ENCODE results near the gene ZNF197. TPM values are rescaled to one million over a fixed set of nuclear protein-coding genes. Genes with fewer than 3 reads are reported as not detected.
"Not testable (repeated sequence)": the region's sequence is repeated elsewhere in the genome, so short reads cannot be mapped to it uniquely, and the experiment has no call there.

The ZNF197 gene
- total RNA-seq (2014; rRNA removed; shearing (Covaris generic); ENCODE audit: low replicate concordance) = 11.7 and 12.5 TPM in 2 replicates

GRCh38 chr3:44624749-44625480 lies at the start of gene ZNF197:
Gene ZNF197, plus strand, starts transcription at chr3:44625036. Its CDS starts 4,119 bp downstream, at chr3:44629155.
- H3K4me2 ChIP-seq (ENCODE audit: low read depth, low read length, poor library complexity, severe bottlenecking) = peak within 1 kb of the TSS; percentile 87

GRCh38 chr3:44576613-44577012 lies 48.2 kb upstream of the ZNF197 start:
- Histone ChIP-seq H3K36me3 (ENCODE audit: insufficient read depth, low read length) (peaks cover 12% of the 10 kb centered on the region), H3K4me1 (ENCODE audit: low read length) (no peaks in the 10 kb centered on the region), H3K4me2 (ENCODE audit: low read depth, low read length, poor library complexity, severe bottlenecking) (no peak overlapping the region), H3K9me3 (ENCODE audit: low read length) (peaks cover 3% of the 10 kb centered on the region), H3K79me2 (ENCODE audit: low read length) (no peaks in the 10 kb centered on the region), H3K4me3 (ENCODE audit: low read length) (no peak overlapping the region), H3K27ac (ENCODE audit: low read length) (no peak overlapping the region), H2AFZ (ENCODE audit: low read length) (no peak overlapping the region), H3K27me3 (ENCODE audit: low read length) (no peaks in the 10 kb centered on the region), H4K20me1 (ENCODE audit: insufficient read depth, low read depth, low read length) (no peaks in the 10 kb centered on the region), H3K9ac (ENCODE audit: low read length) (no peak overlapping the region), H3K9me2 (replicated peaks; ENCODE audit: insufficient read depth, low read length) (no peaks in the 10 kb centered on the region)
- no peak for DNase-seq

More at GRCh38 chr3:44624749-44625480, at the start of gene ZNF197:
- Histone ChIP-seq H3K79me2 (ENCODE audit: low read length) (peaks cover 34% of the 10 kb centered on the region), H3K9ac (ENCODE audit: low read length) (peak within 1 kb of the TSS; percentile 80), H3K27ac (ENCODE audit: low read length) (no peak within 1 kb of the TSS), H2AFZ (ENCODE audit: low read length) (peak within 1 kb of the TSS; percentile 99), H3K4me3 (ENCODE audit: low read length) (peak within 1 kb of the TSS; percentile 74), H3K27me3 (ENCODE audit: low read length) (no peaks in the 10 kb centered on the region), H3K9me3 (ENCODE audit: low read length) (no peaks in the 10 kb centered on the region), H3K36me3 (ENCODE audit: insufficient read depth, low read length) (no peaks in the 10 kb centered on the region), H3K9me2 (replicated peaks; ENCODE audit: insufficient read depth, low read length) (no peaks in the 10 kb centered on the region), H4K20me1 (ENCODE audit: insufficient read depth, low read depth, low read length) (no peaks in the 10 kb centered on the region), H3K4me1 (ENCODE audit: low read length) (peaks cover 15% of the 10 kb centered on the region)
- peak; percentile 85 for DNase-seq

- H3K27me3 ChIP-seq (ENCODE audit: low read length); H3K9me2 ChIP-seq (replicated peaks; ENCODE audit: insufficient read depth, low read length); H3K27ac ChIP-seq (ENCODE audit: low read length); H3K9ac ChIP-seq (ENCODE audit: low read length); H3K79me2 ChIP-seq (ENCODE audit: low read length); H3K4me1 ChIP-seq (ENCODE audit: low read length); H4K20me1 ChIP-seq (ENCODE audit: insufficient read depth, low read depth, low read length); H3K4me3 ChIP-seq (ENCODE audit: low read length); DNase-seq; H3K4me2 ChIP-seq (ENCODE audit: low read depth, low read length, poor library complexity, severe bottlenecking); H3K9me3 ChIP-seq (ENCODE audit: low read length); H2AFZ ChIP-seq (ENCODE audit: low read length); H3K36me3 ChIP-seq (ENCODE audit: insufficient read depth, low read length): not testable (repeated sequence)
These were observed 47.4 kb upstream of the ZNF197 start for GRCh38 chr3:44577354-44577952.

GRCh38 chr3:44578316-44578715 lies 46.5 kb upstream of the ZNF197 start:
- not testable (repeated sequence) for H3K4me2 ChIP-seq (ENCODE audit: low read depth, low read length, poor library complexity, severe bottlenecking); H3K9me3 ChIP-seq (ENCODE audit: low read length); H3K4me1 ChIP-seq (ENCODE audit: low read length); H3K9ac ChIP-seq (ENCODE audit: low read length); H4K20me1 ChIP-seq (ENCODE audit: insufficient read depth, low read depth, low read length); H2AFZ ChIP-seq (ENCODE audit: low read length); H3K9me2 ChIP-seq (replicated peaks; ENCODE audit: insufficient read depth, low read length); H3K79me2 ChIP-seq (ENCODE audit: low read length); H3K27me3 ChIP-seq (ENCODE audit: low read length); DNase-seq; H3K27ac ChIP-seq (ENCODE audit: low read length); H3K36me3 ChIP-seq (ENCODE audit: insufficient read depth, low read length); H3K4me3 ChIP-seq (ENCODE audit: low read length)

- not testable (repeated sequence) for H3K27me3 ChIP-seq (ENCODE audit: low read length); H3K9me2 ChIP-seq (replicated peaks; ENCODE audit: insufficient read depth, low read length); H3K9ac ChIP-seq (ENCODE audit: low read length); H4K20me1 ChIP-seq (ENCODE audit: insufficient read depth, low read depth, low read length); H3K27ac ChIP-seq (ENCODE audit: low read length); H3K36me3 ChIP-seq (ENCODE audit: insufficient read depth, low read length); H2AFZ ChIP-seq (ENCODE audit: low read length); DNase-seq; H3K4me2 ChIP-seq (ENCODE audit: low read depth, low read length, poor library complexity, severe bottlenecking); H3K79me2 ChIP-seq (ENCODE audit: low read length); H3K4me3 ChIP-seq (ENCODE audit: low read length); H3K4me1 ChIP-seq (ENCODE audit: low read length); H3K9me3 ChIP-seq (ENCODE audit: low read length)
These were observed 45.8 kb upstream of the ZNF197 start for GRCh38 chr3:44578924-44579515.

- H3K79me2 ChIP-seq (ENCODE audit: low read length); H3K36me3 ChIP-seq (ENCODE audit: insufficient read depth, low read length); H2AFZ ChIP-seq (ENCODE audit: low read length); DNase-seq; H3K4me2 ChIP-seq (ENCODE audit: low read depth, low read length, poor library complexity, severe bottlenecking); H4K20me1 ChIP-seq (ENCODE audit: insufficient read depth, low read depth, low read length); H3K9me2 ChIP-seq (replicated peaks; ENCODE audit: insufficient read depth, low read length); H3K27me3 ChIP-seq (ENCODE audit: low read length); H3K27ac ChIP-seq (ENCODE audit: low read length); H3K9me3 ChIP-seq (ENCODE audit: low read length); H3K9ac ChIP-seq (ENCODE audit: low read length); H3K4me1 ChIP-seq (ENCODE audit: low read length); H3K4me3 ChIP-seq (ENCODE audit: low read length): not testable (repeated sequence)
These were observed 45.1 kb upstream of the ZNF197 start for GRCh38 chr3:44579749-44580148.

- H3K9ac ChIP-seq (ENCODE audit: low read length); H3K4me1 ChIP-seq (ENCODE audit: low read length); H3K27me3 ChIP-seq (ENCODE audit: low read length); H2AFZ ChIP-seq (ENCODE audit: low read length); DNase-seq; H3K79me2 ChIP-seq (ENCODE audit: low read length); H3K27ac ChIP-seq (ENCODE audit: low read length); H3K36me3 ChIP-seq (ENCODE audit: insufficient read depth, low read length); H3K4me3 ChIP-seq (ENCODE audit: low read length); H3K9me2 ChIP-seq (replicated peaks; ENCODE audit: insufficient read depth, low read length); H4K20me1 ChIP-seq (ENCODE audit: insufficient read depth, low read depth, low read length); H3K9me3 ChIP-seq (ENCODE audit: low read length); H3K4me2 ChIP-seq (ENCODE audit: low read depth, low read length, poor library complexity, severe bottlenecking): not testable (repeated sequence)
These were observed 43.9 kb upstream of the ZNF197 start for GRCh38 chr3:44580971-44581370.

GRCh38 chr3:44584646-44585501 lies 40.0 kb upstream of the ZNF197 start, which contains the start of gene ZNF660:
Gene ZNF660, plus strand, starts transcription at chr3:44584964. Its CDS starts 9,230 bp downstream, at chr3:44594194.
- H2AFZ ChIP-seq (ENCODE audit: low read length) = no peak within 1 kb of the TSS
- peaks cover 5% of the 10 kb centered on the region; the same call in 1 of the 2 replicates for H3K36me3 ChIP-seq (ENCODE audit: insufficient read depth, low read length)
- H3K4me2 ChIP-seq (ENCODE audit: low read depth, low read length, poor library complexity, severe bottlenecking) = peak within 1 kb of the TSS; percentile 67
- no peaks in the 10 kb centered on the region for H3K9me3 ChIP-seq (ENCODE audit: low read length)
- peaks cover 6% of the 10 kb centered on the region for H3K4me1 ChIP-seq (ENCODE audit: low read length)
- no peak within 1 kb of the TSS for H3K27ac ChIP-seq (ENCODE audit: low read length)
- DNase-seq = peak; percentile 84
- no peaks in the 10 kb centered on the region for H4K20me1 ChIP-seq (ENCODE audit: insufficient read depth, low read depth, low read length)
- H3K4me3 ChIP-seq (ENCODE audit: low read length) = peak within 1 kb of the TSS; percentile 66
- peak within 1 kb of the TSS; percentile 73 for H3K9ac ChIP-seq (ENCODE audit: low read length)
- no peaks in the 10 kb centered on the region for H3K9me2 ChIP-seq (replicated peaks; ENCODE audit: insufficient read depth, low read length)
- no peaks in the 10 kb centered on the region for H3K79me2 ChIP-seq (ENCODE audit: low read length)
- H3K27me3 ChIP-seq (ENCODE audit: low read length) = no peaks in the 10 kb centered on the region

All from Karpas-422 (cell line).